ENCODE measurements around the gene KRR1.

The KRR1 gene

DNA sequence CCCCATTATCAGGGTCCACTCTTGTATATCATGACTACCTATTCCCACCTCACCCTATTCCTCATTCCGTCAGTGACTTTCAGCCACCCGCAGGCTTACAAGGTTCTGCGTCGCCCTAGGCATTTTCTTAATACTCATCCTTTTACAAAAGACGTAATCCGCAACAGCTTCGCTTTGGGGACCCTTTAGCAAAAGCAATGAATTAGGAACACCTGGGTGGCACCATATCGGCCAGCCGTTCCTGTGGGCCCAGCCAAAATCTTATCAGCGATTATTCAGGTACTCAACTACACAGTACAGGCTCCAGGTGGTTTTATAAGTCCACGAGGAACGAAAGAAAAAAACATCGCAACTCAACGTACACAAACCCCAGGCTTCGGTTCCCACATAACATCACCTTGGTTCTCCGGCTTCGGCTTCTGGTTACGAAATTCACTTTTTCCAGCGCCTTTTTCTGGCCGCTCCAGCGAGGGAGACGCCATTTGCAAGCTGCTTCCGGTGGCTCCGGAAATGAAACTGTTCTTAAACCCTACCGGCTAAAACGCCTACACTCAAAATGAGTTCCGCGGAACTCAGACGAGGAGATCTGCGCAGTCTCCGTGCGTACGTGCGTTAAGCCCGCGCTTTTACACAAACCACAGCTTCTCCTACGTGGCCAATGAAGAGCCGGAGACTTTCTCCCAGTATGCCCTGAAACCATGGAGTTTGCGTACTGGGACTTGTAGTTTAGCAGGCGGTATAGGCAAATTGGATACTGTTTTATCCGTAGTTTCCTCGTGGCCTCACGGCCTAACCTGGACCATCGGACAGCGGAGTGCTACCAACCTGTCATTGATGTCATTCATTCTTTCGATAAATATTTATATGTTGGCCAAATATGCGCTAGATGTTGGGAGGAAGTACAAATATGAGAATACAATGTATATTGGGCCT lies at the start of gene KRR1:
TSS of gene KRR1 (minus strand) at position 494 of the 933 bp plus-strand sequence. CDS start at position 482, 12 bp downstream.
- DNase-seq (ENCODE audit: low read depth in 2 of 2): peak; percentile 80 to 84

DNA sequence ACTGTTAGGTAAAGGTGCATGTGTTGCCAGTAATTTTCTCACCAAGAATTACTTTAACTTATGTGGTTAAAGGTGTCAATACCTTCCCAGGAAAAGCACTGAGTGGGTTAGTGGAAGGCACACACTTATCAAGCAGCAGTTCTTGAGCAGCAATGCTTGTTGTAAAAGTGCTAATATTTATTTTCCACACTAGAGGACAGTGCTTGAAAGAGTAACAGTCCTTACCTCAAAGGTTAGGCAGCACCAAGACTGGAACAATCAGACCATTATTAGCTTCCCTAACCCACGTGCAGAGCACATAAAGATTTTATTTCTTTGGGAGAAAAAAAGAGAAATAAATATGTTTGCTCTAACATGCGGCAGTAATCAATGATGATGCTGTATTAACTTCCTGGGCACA lies 48.8 kb upstream of the KRR1 start:
- no peak for DNase-seq (ENCODE audit: low read depth in 2 of 2)

DNA sequence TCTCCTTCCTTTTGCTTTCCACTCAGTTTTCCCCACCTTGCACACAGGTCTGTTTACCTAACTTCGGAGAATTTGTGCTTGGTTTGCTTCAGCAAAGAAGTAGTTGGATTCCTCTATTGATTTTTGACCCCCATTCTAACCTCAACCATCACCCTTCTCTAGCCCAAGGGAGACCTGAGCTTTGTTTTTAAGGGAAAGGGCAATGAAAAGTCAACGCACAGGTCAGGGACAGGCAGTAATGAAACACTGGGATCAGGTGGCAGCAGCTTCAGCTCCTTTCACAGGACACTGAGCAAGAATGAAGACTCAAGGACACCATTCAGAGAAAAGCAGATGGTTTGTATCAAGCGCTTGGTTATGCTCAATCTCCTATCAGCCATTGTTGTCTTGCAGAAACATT lies 46.9 kb upstream of the KRR1 start:
- no peak for DNase-seq (ENCODE audit: low read depth in 2 of 2)

DNA sequence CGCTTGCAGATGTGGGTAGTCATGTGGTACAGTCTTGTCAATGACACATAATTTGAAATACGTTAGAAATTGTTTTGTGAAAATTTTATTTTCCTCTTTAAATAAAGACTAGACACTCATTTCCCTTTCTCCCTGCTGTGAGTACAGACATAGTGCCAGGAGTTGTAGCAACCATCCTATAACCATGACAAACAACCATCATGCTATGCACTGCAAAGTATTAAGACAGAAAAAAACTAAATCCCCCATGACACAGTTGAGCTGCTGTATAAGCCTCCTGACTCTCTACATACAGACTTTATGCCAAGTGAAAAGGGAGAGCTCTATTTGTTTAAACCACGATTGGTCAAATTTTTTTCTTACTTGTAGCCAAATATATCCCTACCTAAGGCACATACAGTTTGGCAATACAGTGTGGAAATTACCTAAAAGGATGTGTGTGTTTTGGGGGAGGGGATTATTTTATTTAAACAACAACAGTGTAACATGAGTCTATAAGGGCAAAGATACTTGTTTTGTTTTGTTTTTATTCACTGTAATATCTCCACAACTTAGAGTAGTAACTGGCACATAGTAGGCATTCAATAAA lies 45.0 kb upstream of the KRR1 start:
- no peak for DNase-seq (ENCODE audit: low read depth in 2 of 2)

DNA sequence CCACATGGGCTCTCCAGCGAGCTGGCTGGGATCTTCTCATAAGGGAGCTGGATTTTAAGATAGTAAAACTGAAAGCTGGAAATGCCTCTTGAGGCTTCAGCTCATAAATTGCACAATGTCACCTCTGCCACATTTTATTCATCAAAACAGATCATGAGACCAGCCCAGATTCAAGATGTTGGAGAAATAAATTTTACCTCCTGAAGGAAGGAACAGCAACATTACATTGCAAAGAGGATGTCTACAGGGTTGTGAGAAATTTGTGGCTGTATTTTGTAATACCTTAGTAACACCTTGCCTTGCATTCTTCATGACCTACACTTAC lies 43.1 kb upstream of the KRR1 start:
- no peak for DNase-seq (ENCODE audit: low read depth in 2 of 2)

DNA sequence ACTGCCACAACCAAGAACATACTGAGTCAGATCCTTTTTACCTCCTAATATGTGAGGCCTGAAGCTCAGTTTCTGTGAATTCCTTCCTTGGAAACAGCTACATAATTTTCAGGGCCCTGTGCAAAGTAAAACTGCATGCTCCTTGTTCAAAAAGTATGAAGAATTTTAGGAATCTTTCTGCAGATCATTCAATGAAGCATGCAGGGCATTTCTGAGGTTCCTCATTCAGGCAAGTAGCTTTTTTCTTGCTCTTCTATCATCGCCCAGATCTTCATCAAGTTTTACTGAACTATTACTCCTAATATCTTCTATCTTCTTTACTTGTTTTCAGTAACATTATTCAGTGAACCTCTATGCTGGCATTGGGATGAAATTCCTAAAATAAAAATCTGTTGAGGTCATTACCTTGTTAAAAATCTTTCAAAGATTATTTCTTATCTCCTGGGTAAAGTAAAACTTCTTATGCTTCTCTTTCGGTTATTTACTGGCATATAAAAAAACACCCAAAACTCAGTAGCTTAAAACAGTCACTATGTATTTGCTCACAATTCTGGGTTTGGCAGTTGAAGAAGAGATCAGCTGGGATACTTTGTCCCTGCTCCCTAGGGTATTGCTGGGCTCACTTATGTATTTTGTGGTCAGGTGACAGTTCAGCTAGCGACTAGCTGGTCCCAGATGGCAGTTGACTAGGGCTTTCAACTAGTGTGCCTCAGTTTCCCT lies 42.6 kb upstream of the KRR1 start:
- DNase-seq (ENCODE audit: low read depth in 2 of 2): no peak

DNA sequence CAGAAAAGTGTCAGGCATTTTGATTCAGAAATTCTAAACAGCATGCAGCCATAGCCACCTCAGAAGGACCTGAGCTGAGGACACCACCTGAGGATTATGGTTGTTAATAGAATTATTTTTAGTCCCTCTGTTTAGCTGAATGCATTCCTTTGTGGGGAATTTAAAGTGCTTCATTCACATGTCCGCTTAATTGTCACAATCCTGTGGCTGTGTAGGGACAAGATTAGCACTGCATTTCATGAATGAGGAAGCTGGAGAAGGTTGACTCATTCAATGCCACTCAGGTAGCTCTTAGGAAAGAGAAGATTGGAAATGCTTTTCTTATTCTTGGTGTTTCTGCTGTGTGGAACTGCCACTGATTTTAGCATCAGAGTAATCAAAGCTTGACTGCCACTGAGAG lies 42.0 kb upstream of the KRR1 start:
- DNase-seq (ENCODE audit: low read depth in 2 of 2): no peak

DNA sequence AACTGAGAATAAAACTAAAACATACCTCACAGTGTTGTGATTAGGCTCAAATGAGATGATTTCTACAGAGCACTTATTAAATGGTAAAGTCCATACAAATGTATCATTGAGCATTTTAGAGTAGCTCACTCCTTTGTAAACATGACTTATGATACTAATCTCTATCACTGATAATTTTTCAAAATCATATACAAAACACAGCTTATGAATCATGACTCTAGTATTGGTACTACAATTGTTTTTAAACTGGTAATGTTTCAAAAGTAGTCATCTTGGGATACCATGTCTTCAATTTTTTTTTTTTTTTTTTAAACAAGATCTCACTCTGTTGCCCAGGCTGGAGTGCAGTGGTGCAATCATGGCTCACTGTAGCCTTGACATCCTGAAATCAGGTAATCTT lies 40.1 kb upstream of the KRR1 start:
- no peak for DNase-seq (ENCODE audit: low read depth in 2 of 2)

DNA sequence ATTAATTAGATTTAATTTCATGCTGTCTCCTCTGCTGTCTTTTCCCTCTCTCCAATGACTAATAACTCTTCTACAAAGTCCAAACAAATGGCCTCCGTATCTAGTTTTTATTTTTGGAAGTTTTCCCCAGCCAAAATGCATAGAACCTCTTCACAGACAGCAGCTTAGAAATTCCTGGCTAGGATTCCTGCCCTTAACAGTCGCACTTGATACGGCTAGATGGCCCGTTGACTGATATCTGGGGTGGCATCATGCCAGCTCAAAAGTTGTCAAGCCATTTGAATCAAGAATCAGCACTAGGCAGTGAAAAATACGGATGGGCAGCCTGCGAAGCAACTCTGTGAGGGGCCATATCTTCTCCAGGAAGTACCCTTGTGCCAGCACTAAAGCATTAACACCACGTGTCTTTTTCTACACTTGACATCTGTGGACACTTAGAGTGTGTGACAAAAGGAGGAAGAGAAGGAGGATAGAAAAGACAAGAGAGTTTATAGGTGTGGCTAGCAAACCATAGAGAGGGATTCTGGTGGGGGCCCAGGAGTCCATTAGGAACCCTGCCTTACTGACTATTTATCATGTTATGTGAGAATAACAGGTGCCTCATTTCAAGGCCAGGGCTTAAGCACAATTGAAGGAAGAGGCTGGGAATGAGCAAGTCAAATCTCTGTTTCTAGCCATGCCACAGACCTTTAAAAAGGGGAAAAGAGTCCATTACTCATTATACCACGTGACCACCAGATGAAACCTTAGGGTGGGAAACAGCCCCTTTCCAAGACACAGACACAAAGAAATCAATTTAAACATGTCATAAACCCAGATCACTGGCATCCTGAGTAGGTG lies 39.2 kb upstream of the KRR1 start:
- DNase-seq (ENCODE audit: low read depth in 2 of 2): no peak

DNA sequence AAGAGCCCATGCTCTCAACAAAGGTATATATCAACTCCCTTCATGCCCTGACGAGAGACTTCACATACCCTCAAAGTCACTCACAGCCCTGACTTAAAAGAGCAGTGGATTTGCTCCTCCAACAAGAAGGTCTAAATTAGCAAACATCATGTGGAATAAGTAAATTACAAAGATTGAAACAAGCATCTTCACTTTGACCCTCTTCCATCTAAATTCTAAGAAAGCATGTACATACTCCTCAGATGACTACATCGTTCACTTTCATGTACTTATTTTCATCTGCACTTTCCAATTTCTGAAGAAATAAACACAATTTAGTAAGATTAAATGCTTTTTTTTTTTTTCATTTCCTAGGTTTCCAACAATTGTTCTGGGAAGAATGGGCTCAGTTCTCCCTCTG lies 38.6 kb upstream of the KRR1 start:
- no peak for DNase-seq (ENCODE audit: low read depth in 2 of 2)

DNA sequence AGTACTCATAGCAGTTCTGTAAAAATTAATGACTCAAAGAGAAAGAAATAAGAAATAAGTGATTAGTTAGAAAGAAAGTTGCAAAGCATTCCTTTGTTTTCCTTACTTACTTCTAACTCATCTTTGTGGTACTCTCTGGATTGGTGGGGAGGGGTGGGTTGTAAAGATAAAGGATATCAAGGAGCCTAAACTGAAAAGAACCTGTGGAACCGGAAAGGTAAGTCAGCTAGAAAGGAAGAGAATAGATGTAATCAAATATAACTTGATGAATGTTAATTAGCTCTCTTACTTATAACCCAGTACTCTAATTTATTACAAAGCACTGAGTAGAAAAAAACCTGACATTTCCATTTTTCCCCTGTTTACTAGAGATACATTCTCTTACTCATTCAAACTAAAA lies 37.5 kb upstream of the KRR1 start:
- DNase-seq (ENCODE audit: low read depth in 2 of 2): no peak

DNA sequence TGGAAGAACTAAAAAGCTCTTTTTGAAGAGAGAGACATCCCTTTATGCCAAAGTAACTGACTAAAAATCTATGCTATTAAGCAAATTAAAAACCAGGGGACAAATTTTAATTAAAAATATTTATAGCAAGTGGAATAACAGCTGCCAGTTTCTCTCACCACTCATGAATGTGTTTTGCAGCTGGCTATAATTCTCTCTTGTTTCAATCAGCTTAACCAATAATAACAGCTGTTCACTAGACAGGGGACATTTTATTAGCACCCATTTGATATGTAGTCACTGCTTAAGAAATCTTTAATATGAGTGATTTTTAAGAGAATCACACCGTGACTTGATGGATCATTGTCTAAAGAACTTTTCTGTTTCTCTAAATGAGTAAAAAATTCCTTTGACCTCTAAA lies 34.2 kb upstream of the KRR1 start:
- DNase-seq (ENCODE audit: low read depth in 2 of 2): no peak

DNA sequence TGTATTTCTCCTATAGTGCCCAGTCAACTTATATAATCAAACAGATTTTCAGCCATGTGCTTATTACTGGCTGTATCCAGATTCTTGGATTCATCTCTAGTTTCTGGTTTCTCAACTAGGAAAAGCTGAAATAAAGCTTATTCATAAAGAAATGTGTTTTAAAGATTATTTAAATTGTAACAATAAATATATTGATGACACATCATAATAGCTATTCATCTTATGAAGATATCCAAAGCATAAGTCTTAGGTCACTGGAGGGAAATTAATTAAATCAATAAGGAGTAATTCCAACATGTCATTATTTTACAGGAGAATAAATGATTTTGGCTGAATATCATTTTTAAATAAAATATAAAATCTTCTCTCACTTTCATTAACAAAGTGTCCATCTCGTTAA lies 32.1 kb upstream of the KRR1 start:
- no peak for DNase-seq (ENCODE audit: low read depth in 2 of 2)

DNA sequence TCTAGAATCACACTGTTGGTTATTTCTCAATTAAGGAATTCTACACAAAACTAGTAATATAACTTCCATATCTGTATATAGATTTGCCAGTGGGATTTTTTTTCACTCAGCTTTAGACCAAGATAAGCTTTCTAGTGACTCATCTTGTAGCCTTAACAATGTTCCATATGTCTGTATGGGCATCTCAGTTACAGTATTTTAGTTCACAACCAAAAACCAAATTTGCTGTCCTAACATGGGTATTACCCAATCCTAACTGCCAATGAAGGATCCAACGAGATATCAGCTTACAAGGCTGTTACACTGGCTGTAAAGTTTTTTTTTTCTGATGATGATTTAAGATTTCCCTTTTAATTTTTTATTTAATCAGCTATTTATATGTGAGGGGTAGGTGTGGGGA lies 31.5 kb upstream of the KRR1 start:
- no peak for DNase-seq (ENCODE audit: low read depth in 2 of 2)

DNA sequence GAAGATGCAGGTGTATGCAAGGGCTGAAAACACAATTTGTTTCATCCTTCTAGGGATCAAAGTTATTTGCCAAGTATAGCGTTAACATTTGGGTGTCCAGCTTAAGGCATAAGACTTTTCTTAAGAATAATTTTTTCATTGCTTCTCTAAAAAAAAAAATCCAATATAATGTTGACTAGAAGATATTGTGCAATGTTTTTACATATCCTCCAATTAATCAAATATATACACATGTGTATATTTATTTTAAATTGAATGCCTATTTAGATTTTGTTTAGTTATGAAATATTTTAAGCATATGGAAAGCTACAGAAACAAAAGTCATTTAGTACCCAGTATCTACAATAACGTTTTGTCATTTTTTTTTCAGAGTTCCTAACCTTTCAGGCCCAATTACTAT lies 28.5 kb upstream of the KRR1 start:
- no peak for DNase-seq (ENCODE audit: low read depth in 2 of 2)

DNA sequence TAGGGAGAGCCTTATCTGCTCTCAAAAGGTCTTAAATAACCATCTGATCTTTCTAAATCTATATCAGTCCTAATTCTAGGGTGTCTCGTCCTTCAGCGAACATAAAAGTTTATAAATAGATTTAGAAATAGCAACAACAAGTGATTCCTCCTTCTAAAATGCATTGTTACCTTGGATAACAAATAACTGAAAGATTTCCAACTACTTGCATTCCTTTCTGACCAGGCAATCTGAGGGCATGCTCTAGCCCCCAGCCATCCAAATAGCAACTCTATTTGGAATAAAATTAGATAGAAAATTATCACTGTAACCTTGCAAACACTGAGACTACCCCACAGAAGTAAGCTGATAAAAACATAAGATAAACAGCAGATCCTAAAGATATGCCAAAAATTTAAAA lies 21.8 kb upstream of the KRR1 start:
- DNase-seq (ENCODE audit: low read depth in 2 of 2): no peak

DNA sequence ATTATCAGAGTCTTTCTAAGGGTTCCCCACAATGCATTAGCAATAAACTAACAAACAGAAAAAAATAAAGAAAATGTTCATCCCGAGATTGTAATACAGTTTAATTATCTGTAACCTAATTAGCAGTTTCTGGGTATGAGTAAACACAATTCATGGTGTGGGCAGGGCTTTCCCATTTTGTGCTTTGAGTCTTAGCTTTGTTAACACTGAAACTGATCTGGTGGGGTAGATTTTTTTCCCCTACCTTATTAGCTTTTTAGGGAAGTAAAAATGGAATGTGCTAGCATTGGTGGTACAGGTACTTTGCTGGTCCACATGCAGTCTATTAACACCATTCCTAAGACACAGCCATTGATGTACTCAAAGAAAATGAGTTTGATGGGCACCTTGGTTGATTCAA lies 18.4 kb upstream of the KRR1 start:
- DNase-seq (ENCODE audit: low read depth in 2 of 2): no peak

DNA sequence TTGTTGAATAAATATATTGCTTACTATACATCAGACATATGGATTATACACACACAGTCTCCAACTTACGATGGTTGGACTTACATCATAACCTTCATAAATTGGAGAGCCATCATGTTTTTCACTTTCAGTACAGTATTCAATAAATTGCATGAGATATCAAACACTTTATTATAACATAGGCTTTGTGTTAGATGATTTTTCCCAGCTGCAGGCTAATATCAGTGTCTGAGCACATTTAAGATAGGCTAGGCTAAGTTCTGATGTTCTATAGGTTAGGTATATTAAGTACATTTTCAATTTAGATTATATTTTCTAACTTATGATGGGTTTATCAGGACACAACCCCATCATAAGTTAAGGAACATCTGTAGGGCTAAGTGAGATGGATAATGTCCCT lies 17.9 kb upstream of the KRR1 start:
- no peak for DNase-seq (ENCODE audit: low read depth in 2 of 2)

DNA sequence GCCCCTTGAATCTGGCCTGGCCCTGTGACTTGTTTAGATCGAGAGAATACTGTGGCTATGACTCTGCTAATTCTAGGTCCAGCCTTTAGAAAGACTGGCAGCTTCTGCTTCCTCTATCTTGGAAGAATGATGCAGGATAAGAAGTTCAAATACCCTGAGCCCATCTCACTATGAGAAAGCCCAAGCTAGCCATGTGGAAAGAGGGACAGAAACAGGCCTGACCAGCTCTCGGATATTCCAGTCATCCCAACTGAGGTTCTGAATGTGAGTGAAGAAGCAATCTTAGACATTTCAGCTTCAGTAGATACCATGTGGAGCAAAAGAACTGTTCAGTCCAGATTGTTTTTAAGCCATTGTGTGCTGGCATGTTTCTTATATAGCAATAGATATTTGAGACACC lies 17.3 kb upstream of the KRR1 start:
- DNase-seq (ENCODE audit: low read depth in 2 of 2): no peak

DNA sequence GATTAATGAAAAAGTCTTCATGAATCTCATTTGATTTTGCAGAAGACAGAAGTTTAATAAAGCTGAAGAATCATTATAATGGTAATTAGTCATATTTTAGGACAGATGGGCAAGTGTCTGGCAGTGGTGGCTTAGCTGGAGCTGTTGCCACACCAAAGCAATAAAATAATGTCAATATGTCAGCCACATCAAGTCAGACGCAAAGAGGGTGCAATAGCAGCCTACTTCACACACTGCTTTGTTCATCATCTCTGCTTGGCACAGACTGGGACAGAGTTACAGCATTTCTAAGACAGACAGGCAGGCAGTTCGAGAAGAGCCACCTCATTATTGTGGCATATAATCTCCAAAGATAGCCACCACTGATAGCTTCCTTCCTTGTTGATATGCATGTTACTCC lies 16.9 kb upstream of the KRR1 start:
- DNase-seq (ENCODE audit: low read depth in 2 of 2): no peak

DNA sequence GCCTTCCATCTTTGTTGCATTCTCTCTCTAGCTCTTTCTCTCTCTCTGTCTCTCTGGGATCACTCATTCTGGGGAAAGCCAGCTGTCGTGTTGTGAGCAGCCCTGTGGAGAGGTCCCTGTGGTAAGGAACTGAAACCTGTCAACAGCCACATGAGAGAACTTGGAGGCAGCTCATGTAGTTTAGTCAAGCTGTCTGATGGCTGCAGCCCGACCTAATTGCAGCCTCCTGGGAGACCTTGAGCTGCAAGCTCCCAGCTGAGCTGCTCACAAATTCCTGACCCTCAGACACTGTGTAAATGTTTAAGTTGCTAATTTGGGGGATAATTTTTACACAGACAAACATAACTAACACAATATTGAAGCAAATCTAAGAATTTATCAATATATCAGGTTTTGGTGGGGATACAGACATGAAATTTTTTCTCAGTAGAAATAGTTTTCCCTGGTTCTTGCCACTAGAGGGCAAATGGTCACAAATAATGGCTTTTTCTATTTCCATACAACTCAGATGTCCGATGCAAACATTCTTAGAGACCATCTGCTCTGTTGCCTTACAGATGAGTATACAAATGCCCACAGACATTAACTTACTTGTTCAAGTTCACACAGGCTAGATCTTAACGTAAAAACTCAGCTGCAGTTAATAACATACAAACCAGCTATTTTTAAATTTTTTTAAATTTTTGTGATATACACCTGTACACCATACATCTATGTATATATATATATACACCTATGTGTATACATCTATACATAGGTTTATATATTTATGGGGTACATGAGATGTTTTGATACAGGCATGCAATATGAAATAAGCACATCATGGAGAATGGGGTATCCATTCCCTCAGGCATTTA lies 15.5 kb upstream of the KRR1 start:
- no peak for DNase-seq (ENCODE audit: low read depth in 2 of 2)

Data from activated CD8-positive, alpha-beta memory T cell treated with anti-CD3 and anti-CD28 coated beads for 4 hours (primary cell).